Measurements from ENCODE around the gene TSPAN14.
A peak's percentile ranks its signal among the peaks of the same experiment; 100 is the strongest.

TSPAN14 gene

GRCh38 chr10:80491251-80492102, 37.4 kb downstream of the TSPAN14 start:
- DNase-seq, result no peak

- DNase-seq, result no peak
These were observed 38.9 kb downstream of the TSPAN14 start for GRCh38 chr10:80492848-80493521.

GRCh38 chr10:80493522-80494051, 39.5 kb downstream of the TSPAN14 start:
- no peak for DNase-seq

GRCh38 chr10:80496555-80497172, 42.6 kb downstream of the TSPAN14 start:
- no peak for DNase-seq

GRCh38 chr10:80497187-80498077, 43.3 kb downstream of the TSPAN14 start:
- no peak for DNase-seq

GRCh38 chr10:80498078-80498832, 44.1 kb downstream of the TSPAN14 start:
- no peak for DNase-seq

GRCh38 chr10:80498833-80499741, 45.0 kb downstream of the TSPAN14 start:
- DNase-seq, result peak; percentile 85

DNA sequence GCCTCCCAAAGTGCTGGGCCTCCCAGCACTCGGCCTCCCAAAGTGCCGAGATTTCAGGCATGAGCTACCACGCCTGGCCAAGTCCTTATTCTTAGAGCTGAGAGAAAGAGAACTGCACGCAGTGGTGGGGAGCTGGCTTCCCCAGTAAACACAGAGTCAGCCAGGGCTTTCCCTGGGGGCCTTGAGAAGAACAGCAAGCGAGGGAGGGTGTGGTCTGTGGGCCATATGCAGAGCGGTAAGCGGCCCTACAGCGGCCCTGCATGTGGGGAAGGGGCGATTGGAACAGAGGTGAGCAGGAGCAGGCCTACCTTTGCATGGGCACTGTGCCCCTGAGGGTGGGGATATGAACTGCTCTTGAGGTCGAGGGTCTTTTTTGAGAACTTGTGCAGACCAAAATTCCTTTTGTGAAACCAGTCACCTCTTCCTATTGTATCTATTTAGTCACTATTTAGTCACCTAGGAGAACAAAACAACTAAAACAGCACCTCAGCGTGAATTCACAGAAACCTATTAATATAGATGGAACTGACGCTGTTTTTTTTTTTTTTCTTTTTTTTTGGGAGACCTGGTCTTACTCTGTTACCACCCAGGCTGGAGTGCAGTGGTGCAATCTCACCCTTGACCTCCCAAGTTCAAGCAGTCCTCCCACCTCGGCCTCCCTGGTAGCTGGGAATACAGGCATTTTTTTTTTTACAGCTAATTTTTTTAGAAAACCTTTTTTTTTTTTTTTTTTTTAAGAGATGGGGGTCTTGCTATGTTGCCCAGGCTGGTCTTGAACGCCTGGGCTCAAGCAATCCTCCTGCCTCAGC, 46.7 kb downstream of the TSPAN14 start:
- DNase-seq, result no peak

- no peak for DNase-seq
These were observed 47.3 kb downstream of the TSPAN14 start for GRCh38 chr10:80501381-80501912.

DNA sequence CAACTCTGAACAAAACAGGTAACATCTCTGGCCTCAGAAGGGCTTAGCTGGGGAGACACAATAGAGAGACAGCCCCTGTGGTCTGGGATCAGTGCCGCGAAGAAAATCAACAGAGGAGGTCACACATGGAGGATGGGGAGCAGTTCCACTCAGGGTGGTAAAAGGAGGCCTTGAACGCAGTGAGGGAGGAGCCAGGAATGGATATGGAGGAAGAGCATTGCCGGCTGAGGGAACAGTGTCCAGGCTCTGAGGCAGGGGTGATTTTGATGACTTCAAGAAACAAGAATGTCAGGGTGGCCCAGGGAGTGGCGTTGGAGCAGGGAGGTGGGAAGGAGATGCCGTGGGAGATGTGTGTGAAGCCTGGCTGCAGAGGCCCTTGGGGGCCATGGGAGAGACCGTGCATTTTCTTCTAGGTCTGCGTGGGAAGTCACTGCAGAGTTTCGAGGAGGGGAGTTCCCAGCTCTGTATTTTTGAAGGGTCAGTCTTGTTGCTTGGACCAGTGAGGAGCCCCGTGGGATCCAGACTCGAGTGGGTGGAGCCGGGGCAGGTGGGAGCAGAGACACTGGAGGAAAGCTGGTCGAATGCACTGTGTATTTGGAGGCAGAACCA, 47.9 kb downstream of the TSPAN14 start:
- DNase-seq, result no peak

DNA sequence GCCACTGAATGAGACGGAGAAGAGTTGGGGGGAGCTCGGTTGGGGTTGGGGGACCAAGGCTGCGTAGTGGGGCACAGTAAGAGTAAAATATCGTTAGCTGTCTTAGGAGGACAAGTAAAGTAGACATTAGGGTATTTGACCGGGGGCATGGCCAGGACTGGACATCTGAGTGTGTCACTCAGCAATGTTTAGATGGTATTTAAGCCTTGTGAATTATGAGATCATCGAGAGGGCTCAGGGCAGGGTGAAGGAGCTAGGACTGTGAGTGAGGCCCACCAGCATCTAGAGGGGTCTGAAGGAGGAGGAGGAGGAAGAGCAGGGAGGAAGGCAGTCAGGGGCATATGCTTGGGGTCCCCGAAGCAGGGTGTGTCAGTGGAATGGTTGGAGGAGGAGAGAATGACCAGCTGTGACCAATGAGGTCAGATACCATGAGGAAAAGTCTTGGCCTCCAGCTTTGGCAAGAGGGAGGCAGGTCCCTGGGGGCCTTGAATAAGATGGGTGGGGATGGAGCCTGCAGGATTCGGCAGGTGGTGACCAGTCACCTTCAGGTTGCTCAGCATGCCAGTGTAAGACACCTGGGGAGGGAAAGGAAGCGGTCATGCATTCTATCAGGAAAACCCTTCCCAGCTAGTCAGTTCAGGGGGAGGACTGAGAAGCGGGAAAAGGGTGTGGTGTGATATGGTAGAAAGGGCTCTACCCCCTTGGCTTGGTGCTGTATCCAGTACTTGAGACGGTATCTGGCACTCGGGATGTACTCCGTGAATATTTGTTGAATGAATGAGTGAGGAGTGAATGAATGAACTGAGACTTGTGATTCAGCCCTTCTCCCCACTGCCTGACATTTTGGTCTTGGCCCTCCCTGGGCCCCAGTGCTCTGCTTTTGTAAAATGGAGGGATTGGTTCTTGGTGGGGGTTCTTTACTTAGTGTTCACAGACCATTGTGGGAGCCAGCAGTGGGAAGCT, 48.8 kb downstream of the TSPAN14 start:
- no peak for DNase-seq

DNA sequence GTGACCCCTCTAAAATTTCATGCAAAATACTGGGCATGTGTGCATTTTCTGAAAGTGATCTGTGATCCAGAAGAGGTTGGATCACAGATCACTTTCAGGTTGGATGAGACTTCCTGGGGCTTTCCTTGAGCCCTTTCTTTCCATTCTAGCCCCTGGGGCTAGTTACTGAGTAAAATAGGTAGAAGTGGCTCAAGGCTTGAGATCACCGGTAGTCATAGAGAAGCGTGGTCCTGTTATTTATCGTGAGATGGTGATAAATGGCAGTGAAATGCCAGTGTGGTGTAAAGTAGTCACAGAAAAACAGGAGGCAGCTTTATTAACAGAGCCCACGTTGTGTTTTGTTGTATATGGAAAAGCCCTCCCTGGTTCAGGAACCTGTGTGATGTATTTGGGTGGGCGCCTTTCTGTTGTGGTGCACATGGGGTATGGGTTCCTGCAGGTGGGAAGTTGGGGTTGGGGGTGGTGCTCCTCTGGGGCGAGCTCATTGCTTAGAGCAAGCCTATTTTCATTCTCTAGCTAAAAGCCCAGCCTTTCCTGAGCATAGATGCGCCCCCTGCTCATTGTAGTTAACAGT, 49.6 kb downstream of the TSPAN14 start:
- DNase-seq, result no peak

DNA sequence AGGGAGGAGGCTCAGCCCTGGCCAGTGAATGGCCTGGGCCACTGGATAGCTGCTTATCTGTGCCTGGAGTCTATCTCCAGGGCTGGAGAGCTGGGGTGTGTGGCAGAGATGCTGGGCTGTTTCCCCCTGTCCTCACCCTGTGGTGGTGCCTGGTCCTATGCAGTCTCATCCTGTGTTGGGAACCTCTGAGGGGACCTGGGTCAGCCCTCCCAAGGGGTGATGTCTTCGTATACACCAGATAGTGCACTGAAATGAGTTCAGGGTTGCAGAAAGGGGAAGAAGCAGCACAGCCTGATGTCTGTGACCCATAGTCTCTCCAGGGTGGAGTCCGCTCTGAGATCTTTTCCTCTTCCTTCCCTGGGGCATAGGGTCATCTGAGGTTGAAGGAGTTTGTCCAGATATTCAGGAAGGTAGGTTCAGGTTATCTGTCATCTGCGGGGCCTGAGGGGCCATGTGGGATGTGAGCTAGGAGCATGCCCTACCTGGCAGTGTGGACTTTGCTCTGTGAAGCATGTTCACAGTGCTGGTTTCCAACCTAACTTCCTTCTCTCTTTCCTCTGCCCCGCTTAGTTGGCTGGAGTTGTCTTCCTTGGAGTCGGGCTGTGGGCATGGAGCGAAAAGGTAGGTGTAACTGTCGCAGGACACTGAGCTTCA, 50.2 kb downstream of the TSPAN14 start:
- no peak for DNase-seq

DNA sequence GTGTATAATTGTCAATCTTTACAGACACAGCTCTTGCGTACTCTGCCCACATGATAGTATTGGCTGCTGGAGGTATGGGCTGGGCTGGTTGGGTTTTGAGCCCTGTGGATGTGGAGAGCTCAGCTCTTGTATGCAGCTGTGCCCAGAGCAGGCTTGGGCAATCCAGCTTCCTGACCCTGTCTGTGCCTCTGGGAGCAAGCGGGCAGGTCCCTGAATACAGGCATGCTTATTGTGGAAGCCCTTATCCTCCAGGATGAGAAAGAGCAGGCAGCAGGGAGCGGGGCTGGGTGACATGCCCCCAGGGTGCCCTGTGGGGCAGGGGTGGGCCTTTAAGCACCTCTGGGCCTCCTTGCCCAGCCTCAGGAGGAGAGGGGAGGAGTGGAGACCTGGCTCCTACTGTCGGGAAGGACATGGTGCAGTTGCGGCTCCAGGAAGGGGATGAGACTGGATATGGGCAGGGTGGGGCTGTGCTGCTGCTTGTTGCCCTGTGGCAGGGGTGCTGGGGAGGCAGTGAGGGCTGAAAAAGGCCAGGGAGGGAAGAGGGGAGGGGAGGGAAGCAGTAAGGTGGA, 50.9 kb downstream of the TSPAN14 start:
- no peak for DNase-seq

DNA sequence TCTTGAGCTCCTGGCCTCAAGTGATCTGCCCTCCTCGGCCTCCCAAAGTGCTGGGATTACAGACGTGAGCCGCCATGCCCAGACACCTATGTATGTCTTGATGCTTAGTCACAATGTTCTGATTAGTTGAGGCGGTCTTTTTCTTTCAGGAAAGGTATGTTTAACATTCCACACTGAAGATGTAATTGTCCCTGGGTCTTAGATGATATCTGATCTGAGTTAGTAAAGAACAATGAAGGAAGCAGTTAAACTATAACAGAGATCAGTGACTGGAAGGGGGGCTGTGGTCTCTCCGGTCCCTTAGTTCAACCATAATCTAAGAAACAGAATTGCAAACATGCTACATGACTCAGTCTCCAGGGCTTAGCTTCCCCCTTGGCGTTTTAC, 52.1 kb downstream of the TSPAN14 start:
- no peak for DNase-seq

GRCh38 chr10:80506836-80507487, 52.9 kb downstream of the TSPAN14 start:
- DNase-seq, result no peak

All from DMS79 (cell line).